ENCODE measurements around the gene CDC42EP4.
"Not testable (repeated sequence)": the region's sequence is repeated elsewhere in the genome, so short reads cannot be mapped to it uniquely, and the experiment has no call there.

Gene CDC42EP4

DNA sequence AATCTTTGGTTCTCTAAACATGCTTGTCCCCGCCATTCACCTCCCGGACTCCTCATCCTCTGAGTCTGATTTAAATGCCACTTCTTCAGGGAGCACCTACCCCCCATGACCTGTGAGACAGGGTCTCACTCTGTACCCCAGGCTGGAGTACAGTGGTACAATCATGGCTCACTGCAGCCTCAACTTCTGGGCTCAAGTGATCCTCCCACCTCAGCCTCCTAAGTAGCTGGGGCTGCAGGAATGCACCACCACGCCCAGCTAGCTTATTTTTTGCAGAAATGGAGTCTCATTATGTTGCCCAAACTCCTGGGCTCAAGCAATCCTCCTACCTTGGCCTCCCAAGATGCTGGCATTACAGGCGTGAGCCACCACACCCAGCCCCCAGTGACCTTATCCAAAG, 37.3 kb downstream of the CDC42EP4 start:
- no peak for DNase-seq

GRCh38 chr17:73272906-73273218, 38.9 kb downstream of the CDC42EP4 start:
- no peak for DNase-seq

GRCh38 chr17:73271072-73271471, 40.7 kb downstream of the CDC42EP4 start:
- no peak for DNase-seq

DNA sequence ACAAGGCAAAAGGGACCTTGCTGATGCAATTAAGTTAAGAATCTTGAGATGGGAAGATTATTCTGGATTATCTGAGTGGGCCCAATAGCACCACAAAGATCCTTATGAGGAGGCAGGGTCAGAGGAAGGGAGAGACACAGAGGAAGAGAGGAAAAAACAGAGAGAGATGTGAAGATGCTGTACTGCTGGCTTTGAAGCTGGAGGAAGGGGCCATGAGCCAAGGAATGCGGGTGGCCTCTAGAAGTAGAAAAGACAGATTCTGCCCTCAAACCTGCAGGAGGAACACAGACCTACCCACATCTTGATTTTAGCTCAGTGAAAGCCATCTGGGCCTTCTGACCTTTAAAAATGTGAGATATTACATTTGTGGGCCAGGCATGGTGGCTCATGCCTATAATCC, 42.0 kb downstream of the CDC42EP4 start:
- no peak for DNase-seq

DNA sequence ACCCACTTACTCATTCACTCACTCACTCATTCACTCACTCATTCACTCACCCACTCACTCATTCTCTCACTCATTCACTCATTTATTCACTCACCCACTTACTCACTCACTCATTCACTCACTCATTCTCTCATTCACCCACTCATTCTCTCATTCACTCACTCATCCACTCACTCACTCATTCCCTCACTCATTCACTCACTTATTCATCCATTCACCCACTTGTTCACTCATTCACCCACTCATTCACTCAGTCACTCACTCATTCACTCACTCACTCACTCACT, 42.5 kb downstream of the CDC42EP4 start:
- DNase-seq: no peak

DNA sequence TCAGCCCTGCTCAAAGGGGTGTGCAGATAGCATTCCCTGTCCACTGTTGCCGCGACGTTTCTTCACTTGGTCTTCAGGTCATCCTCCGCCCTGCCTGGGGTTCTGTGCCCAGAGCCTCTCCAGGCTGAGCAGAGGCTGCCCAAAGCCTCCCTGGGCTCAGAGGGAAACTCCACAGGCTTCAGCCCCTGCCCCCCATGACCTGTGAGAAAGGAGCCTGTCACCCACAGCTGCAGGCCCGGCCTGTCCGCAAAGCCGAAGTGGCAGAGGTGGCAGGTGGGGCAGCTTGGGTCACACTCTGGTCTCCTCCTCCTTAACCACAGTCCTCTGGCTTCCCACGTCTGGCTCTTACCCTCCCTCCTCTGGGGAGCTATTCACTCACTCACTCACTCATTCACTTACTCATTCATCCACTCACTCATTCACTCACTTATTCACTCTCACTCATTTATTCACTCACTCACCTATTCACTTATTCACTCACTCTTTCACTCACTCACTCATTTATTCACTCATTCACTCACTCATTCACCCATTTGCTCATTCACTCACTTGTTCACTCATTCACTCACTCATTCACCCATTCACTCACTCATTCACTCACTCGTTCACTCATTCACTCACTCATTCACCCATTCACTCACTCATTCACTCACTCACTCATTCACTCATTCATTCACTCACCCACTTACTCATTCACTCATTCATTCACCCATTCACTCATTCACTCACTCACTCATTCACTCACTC, 43.0 kb downstream of the CDC42EP4 start:
- no peak for DNase-seq

DNA sequence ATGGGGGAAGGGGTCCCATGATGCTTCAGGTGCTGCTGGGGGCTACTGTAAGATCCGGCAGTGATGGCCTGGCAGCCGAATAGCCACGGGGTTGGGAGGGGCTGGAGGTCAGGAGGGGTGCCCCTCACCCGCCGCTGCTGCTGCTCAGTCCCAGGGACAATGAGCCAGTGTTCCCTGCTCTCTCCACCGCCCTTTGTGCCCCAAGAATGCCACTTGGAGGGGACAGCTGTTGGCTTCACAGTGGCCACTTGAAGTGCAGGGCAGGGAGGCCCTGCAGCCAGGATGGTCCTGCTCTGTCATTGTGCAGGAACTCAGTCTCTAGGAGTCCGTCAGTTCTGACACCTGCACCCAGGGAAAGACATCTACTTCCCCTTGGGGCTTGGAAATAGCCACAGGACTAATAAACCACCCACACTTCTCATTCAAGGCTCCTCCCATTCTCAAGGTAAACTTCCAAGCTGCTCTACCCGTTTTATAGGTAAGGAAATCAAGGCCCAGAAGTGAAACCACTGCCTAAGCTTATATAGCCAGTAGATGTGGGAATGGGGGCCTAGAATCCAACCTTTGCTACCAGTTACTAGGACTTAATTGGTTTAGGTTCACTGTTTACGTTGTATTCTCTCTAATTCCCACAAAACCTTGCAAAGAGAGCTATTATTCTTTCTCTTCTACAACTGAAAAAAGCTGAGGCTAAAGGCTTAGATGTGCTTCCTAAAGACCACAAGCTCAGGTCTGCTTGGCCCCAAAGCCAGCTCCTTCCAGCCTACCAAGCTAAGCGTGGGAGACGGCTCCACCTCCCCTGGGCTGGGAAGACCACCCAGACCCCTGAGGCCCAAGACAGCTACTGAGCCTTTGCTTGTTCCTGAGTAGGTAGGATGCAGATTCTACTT, 43.9 kb downstream of the CDC42EP4 start:
- DNase-seq: no peak

DNA sequence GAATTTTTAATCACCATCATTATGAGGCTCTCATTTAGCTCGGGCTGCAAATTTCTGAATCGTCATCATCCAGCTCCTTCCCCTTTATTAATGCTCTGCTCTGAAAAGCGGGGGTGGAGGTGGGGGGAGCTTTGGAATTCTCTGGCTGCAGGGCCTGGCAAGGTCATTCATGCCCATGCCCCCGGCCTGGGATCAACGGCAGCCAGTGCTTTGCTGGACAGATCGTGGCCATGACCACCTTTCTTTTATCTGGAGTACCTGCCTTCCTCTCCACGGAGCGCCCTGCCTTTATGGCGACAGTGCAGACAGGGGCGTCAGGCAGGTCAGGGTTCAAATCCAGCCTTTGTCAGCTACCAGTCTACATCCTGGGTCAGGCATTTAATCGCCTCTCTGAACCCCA, 45.0 kb downstream of the CDC42EP4 start:
- DNase-seq: no peak

- no peak for DNase-seq
Observed at GRCh38 chr17:73265646-73266640, 45.9 kb downstream of the CDC42EP4 start.

GRCh38 chr17:73264448-73264847, 47.4 kb downstream of the CDC42EP4 start:
- DNase-seq: not testable (repeated sequence)

DNA sequence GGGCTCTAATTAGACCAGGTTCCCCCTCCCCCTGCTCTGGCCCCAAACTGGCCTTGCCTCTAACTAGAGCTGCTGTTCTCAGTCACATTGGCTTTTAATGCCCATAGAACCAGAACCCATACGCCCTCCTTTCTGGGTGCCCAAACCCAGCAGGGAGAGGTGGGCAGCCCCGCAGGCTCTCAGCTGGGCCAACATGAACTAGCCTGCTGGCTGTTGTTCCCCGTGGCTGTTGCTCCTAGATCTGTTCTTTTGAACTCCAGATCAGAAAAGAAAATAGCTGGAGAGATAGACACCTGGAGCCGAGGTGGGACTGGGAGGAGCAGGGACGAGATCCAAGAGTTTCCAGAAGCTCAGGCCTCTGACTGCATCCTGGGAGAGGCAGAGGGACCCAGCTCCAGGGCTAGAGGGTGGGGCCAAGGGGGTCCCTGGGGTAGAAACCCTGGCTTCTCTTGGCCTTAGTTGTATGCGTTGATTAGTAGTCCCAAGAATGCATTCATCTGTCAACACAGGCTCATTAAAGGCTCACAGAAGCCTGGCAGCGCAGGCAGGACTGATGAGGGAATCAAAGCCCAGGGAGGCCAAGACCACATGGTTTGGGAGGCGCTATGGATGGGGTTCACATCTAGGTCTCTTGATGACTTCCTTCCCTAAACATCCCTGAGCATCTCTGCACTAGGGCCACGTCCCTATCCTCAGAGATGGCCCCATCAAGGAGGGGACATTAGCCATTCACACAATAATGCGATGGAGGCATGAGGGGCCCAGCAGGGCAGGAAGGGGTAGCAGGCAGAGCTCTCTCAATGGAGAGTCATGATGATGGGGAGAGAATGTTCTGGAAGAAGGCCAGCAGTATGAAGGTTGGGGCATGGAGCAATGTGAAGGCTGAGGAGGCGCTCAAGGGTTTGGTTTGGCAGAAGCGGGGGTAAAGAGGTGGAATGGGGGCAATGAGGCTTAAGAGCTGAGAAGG, 48.8 kb downstream of the CDC42EP4 start:
- DNase-seq: no peak

DNA sequence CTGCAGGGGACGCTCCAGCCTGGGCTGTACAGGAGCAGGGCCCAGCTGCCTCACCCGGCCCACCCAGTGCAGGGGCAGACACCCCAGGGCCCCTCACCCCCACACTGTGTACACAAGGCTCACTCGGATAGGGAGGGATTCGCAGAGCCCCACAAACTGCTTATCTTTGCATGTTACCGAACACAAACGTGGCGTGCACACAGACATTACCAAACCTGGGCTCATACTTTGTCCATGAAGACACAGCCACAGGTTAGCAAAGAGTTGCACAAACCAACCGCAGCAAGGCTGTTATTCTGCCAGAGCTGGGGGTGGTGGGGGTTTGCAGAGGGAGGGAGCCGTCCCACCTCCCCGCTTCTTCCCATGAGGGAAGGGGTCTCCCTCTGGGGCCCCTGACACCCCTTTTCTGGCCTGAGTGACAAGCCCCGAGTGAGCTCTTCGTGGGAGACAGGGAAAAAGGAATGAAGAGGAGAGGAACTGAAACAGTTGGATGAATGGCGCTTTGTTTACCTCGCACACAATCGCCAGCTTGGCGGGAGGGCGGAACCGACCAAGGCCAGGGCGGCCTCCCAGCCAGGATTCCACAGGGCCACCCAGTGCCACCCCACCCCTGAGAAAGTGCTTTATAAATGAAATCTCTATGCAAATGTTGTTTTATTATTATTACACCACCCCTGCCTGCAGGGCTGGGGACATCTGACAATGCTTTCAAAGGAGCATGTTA, 49.7 kb downstream of the CDC42EP4 start:
- DNase-seq: no peak

GRCh38 chr17:73261617-73261951, 50.2 kb downstream of the CDC42EP4 start, which contains the start of gene CPSF4L:
Gene CPSF4L, minus strand, starts transcription at chr17:73261880. Its CDS starts 62 bp downstream, at chr17:73261818.
- no peak for DNase-seq

GRCh38 chr17:73257516-73257915, 54.3 kb downstream of the CDC42EP4 start:
- DNase-seq: no peak

DNA sequence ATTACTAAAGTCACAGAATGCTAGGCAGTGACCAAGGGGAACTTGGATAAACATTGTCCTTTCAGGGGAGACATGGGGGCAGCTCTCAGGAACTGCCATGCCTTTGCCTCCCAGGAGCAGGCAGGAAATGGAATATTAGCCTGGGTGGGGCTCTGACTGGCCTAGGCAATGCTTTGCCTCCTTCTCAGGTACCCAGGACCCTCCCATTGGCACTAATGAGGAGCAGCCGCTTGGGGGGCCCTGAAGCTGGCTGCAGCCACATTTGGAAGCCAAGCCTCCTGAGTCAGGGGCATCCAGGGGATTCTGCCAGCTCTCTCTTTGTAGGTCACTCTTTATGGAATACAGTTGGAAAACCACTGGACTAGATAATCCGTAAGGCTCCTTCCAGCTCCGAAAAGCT, 55.6 kb downstream of the CDC42EP4 start:
- DNase-seq: no peak

DNA sequence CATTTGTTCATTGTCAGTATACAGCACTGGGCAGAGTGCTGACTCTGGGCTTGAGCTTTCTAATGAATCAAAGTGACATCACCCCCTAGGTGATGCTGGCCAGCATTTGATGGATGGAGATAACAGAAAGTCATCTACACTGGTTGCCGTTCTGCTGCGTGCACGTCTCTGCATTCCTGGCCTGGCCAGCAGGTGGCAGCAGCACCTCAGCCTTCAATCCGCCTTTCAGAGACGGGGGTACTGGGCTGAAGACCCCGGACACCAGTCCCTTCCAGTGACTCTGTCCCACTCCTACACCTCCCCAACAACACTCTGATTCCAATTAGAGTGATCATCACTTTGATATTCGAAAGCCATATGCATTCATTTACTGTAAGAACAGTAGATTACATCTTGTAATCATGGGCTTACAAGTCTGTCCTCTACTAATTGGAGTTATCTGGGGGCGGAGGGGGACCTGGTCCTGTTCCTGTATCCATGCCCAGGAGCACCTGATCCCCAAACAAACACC, 56.1 kb downstream of the CDC42EP4 start:
- DNase-seq: peak; percentile 54

DNA sequence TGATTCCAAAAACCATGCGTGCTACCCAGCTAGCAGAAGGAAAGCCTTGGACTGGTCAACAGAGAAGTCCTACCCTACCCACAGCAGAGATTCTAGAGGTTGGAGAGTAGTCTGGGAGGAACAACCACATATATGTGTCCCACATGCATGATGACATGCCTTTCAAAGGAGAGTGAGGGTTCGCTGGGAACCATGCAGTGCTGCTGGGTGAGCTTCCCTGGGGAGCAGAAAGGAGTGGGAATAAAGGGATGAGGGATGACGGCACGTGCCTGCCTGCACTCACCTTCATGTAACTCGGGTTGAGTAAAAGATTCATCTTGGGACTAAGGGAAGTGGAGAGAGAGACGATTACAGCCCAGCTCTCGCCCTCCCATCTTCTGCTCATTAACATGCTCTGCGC, 59.9 kb downstream of the CDC42EP4 start:
- no peak for DNase-seq

- no peak for DNase-seq
Observed at GRCh38 chr17:73250851-73251640, 60.8 kb downstream of the CDC42EP4 start.

DNA sequence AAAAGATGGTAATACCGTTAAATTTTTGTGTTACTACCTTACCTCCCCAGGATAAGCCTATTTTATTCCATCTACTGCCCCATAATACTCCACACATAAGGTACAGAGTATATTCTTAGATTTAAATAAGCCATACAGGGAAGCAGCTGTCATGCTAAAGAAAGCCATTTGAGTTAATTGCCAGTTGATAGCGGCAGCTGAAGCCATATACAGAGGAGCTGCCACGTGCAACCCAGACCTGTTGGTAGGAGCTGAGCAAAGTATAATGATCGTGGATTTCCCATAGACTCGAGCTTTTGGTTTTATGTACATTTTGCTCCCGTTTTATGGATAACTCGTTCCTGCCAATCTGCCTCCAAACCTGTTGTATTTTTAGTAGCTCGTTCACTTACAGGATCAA, 62.1 kb downstream of the CDC42EP4 start:
- DNase-seq: no peak

- DNase-seq: no peak
Observed at GRCh38 chr17:73248532-73248931, 63.3 kb downstream of the CDC42EP4 start.

Measured in stimulated activated CD4-positive, alpha-beta T cell treated with anti-CD3 and anti-CD28 coated beads, Interleukin-12 subunit alpha, Interleukin-12 subunit beta, amount 100 ng/mL, for 4 hours (primary cell).